T-helper 17 cell (primary cell): ENCODE measurements around the gene IL9R. TPM values are rescaled to one million over a fixed set of nuclear protein-coding genes. Genes with fewer than 3 reads are reported as not detected.
"Not testable (repeated sequence)": the region's sequence is repeated elsewhere in the genome, so short reads cannot be mapped to it uniquely, and the experiment has no call there.

ENCODE experiments used
- ATAC-seq: fragments of 150-1000 bp; cut with Tn5 transposase; 2 replicates; pipeline ENCODE4 v1.10.0; 2021; ENCODE audit warnings: mild to moderate bottlenecking, moderate library complexity
- DNase-seq, 3 donors: peaks; one replicate each; pipeline versions ENCODE4 v3.0.0 to v3.0.0-alpha.2; 2020 to 2021
- H3K9me3 ChIP-seq: one replicate; pipeline ENCODE4 v1.7.0; 2013; ENCODE audit warnings: low read length, mild to moderate bottlenecking; ENCODE audit not compliant: control insufficient read depth, poor library complexity, severe bottlenecking
- H3K27ac Mint-ChIP-seq: one replicate; pipeline ENCODE4 v1.8.0; 2022; ENCODE audit warnings: mild to moderate bottlenecking, moderate library complexity, mixed read lengths
- H3K27me3 Mint-ChIP-seq: one replicate; pipeline ENCODE4 v1.8.0; 2022; ENCODE audit warnings: mixed read lengths
- H3K36me3 Mint-ChIP-seq: one replicate; pipeline ENCODE4 v1.8.0; 2022; ENCODE audit warnings: low read depth, mixed read lengths
- H3K4me1 Mint-ChIP-seq: one replicate; pipeline ENCODE4 v1.8.0; 2022; ENCODE audit warnings: mild to moderate bottlenecking, mixed read lengths
- H3K4me3 Mint-ChIP-seq: one replicate; pipeline ENCODE4 v1.8.0; 2022; ENCODE audit warnings: mild to moderate bottlenecking, moderate library complexity, mixed read lengths
- total RNA-seq, 4 donors: library from RNA in 2 of 4; stranded (reverse) in 2 of 4; gene quantifications; one replicate each; pipeline ENCODE4 v1.2.3 and lab custom pipeline; 2022 to 2026

IL9R gene
- total RNA-seq, 2 donors from 2014 or later = 2.8 TPM

DNA sequence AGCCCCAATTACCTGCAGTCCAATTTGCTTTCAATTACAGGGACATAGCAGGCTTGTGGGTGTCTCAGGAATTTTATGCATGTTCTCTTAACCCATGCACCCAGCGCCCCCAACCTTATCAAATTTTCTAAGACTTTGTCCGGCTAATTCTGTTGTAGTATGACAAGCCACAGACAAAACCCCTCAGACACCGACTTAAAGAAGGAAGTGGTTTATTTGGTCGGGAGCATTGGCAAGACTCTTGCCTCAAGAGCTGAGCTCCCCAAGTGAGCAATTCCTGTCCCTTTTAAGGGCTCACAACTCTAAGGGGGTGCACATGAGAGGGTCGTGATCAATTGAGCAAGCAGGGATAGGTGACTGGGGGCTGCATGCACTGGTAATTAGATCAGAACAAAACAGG is 28.7 kb upstream of the IL9R start:
- peaks cover 8% of the 10 kb centered on the region for H3K27me3 Mint-ChIP-seq
- no peak overlapping the region for H3K27ac Mint-ChIP-seq
- ATAC-seq (no peak), DNase-seq (no peak)
- no peaks in the 10 kb centered on the region for H3K4me1 Mint-ChIP-seq
- H3K9me3 ChIP-seq = no peaks in the 10 kb centered on the region
- no peaks in the 10 kb centered on the region for H3K36me3 Mint-ChIP-seq
- no peak overlapping the region for H3K4me3 Mint-ChIP-seq

DNA sequence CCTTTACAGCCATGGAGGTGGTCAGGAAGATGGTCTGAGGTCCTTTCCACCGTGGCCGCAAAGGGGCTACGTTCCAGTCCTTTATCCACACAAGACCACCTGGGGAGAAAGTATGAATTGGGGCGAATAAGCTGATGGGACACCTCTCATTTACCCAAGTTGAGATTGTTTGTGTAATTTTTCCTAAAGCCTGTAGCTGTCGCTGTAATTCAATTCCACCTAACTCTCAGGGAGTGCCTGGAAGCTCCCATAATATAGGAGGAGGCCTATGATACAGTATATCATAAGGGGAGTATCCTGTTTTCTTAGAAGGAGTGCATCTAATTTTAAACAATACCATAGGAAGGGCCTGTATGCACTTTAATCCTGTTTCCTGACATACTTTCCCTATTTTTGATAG is 25.8 kb upstream of the IL9R start:
- peaks cover 12% of the 10 kb centered on the region for H3K27me3 Mint-ChIP-seq
- not testable (repeated sequence) for H3K9me3 ChIP-seq, H3K4me3 Mint-ChIP-seq, H3K4me1 Mint-ChIP-seq, DNase-seq, H3K27ac Mint-ChIP-seq, H3K36me3 Mint-ChIP-seq, ATAC-seq

DNA sequence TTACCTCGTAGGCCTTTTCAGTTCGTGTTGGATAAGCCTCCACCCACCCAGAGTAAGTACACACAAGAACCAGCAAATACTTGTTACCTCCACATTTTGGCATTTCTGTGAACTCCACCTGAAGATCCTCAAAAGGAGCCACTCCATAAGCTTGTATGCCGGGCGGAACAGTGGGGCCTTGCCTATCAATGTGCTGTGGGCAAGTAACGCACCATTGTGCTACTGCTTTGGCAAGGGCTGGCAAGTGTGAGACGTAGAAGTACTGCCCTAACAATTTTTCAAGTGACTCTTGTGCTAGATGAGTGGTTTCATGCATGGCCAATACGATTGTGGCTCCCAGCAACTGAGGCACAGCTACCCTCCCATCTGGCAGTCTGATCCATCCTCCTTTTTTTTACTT is 25.3 kb upstream of the IL9R start:
- ATAC-seq, H3K9me3 ChIP-seq, DNase-seq, H3K4me1 Mint-ChIP-seq, H3K4me3 Mint-ChIP-seq, H3K36me3 Mint-ChIP-seq, H3K27ac Mint-ChIP-seq: not testable (repeated sequence)
- H3K27me3 Mint-ChIP-seq = peaks cover 15% of the 10 kb centered on the region

DNA sequence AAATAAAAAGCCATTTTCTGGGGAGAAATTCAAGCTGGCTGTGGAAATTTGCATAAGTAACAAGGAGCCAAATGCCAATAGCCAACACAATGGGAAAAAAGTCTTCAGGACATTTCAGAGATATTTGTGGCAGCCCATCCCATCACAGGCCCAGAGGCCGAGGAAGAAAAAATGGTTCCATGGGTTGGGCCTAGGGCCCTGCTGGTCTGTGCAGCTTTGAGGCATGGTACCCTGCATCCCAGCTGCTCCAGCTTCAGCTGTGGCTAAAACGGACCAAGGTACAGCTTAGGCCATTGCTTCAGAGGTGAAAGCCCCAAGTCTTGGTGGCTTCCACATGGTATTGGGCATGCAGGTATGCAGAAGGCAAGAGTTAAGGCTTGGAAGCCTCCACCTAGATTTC is 14.2 kb upstream of the IL9R start:
- Mint-ChIP-seq H3K4me3 (no peak overlapping the region), H3K27me3 (no peaks in the 10 kb centered on the region), H3K27ac (no peak overlapping the region), H3K36me3 (no peaks in the 10 kb centered on the region), H3K4me1 (no peaks in the 10 kb centered on the region)
- ATAC-seq (no peak), DNase-seq (no peak)
- no peaks in the 10 kb centered on the region for H3K9me3 ChIP-seq

DNA sequence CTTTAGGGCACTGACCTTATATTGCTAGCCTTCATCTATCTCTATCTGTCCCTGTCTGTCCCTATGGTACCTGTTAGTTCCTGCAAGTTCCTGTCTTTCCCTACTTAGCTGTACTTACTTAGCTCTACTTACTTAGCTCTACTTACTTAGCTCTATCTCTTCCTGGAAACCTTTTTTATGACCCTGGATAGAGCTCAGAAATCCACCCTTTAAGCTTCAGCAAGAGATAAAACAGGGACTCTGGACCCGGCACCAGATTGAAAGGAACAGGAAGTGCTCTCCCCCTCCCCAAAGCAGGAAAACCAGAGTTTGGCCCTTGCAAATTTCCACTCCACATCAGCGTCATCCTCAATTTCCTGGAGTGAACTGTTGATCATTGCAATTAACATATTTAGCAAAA is 12.3 kb upstream of the IL9R start:
- H3K36me3 Mint-ChIP-seq = no peaks in the 10 kb centered on the region
- no peaks in the 10 kb centered on the region for H3K27me3 Mint-ChIP-seq
- H3K27ac Mint-ChIP-seq = no peak overlapping the region
- no peaks in the 10 kb centered on the region for H3K4me1 Mint-ChIP-seq
- no peak overlapping the region for H3K4me3 Mint-ChIP-seq
- no peaks in the 10 kb centered on the region for H3K9me3 ChIP-seq
- ATAC-seq (no peak), DNase-seq (no peak)

DNA sequence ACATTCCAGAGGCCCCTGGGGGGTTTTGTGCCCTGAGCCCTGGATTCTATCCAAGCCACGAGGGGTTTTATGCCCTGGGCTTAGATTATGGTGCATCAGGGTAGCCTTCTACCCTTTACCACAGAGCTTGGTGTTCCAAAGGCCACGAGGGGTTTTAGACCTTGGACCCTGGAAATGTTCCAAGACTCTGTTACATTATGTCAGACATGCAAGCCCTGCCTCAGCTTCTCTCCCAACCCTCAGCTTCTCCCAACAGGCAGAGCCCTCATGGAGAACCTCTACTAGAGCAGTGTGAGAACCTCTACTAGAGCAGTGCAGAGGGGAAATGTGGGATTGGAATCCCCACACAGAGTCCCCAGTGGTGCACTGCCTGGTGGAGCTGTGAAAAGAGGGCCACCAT is 10.5 kb upstream of the IL9R start:
- DNase-seq, H3K4me3 Mint-ChIP-seq, ATAC-seq, H3K9me3 ChIP-seq, H3K4me1 Mint-ChIP-seq, H3K27me3 Mint-ChIP-seq, H3K36me3 Mint-ChIP-seq, H3K27ac Mint-ChIP-seq: not testable (repeated sequence)

DNA sequence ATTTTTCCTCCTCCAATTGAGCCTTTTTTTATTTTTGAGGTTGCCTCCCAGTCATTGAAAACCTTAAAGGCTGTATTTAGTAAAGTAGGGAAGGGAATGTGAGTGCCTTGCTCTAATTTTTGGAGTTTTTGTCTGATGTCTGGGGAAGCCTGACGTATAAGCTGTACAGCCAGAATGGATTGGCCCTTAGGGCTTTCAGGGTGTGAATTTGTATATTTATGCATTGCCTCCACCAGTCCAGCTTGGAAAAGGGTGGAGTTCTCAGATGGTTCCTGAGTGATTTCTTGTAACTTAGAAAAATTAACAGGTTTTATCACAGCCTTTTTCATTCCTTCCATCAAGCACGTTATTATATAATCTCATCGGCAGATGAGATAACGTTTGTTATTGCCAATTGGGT is 8.6 kb upstream of the IL9R start:
- no peaks in the 10 kb centered on the region for H3K4me1 Mint-ChIP-seq
- DNase-seq (no peak), ATAC-seq (no peak)
- no peaks in the 10 kb centered on the region for H3K27me3 Mint-ChIP-seq
- H3K27ac Mint-ChIP-seq = no peak overlapping the region
- no peaks in the 10 kb centered on the region for H3K36me3 Mint-ChIP-seq
- no peaks in the 10 kb centered on the region for H3K9me3 ChIP-seq
- no peak overlapping the region for H3K4me3 Mint-ChIP-seq

DNA sequence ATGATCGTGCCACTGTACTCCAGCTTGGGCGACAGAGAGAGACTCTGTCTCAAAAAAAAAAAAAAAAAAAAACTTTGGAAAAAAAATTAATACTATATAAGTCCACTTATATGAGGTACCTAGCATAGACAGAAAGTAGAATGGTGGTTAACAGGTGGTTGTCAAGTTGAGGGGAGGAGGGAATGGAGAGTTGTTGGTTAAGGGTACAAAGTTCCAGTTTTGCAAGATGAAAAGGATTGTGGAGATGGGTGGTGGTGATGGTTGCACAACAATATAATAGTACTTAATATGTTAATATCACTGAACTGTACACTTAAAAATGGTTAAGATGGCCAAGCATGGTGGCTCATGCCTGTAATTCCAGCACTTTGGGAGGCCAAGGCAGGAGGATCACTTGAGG is 4.1 kb upstream of the IL9R start:
- Mint-ChIP-seq H3K4me1 (peaks cover 3% of the 10 kb centered on the region), H3K36me3 (no peaks in the 10 kb centered on the region), H3K27me3 (no peaks in the 10 kb centered on the region), H3K4me3 (no peak overlapping the region), H3K27ac (no peak overlapping the region)
- no peaks in the 10 kb centered on the region for H3K9me3 ChIP-seq
- DNase-seq (no peak), ATAC-seq (no peak)

DNA sequence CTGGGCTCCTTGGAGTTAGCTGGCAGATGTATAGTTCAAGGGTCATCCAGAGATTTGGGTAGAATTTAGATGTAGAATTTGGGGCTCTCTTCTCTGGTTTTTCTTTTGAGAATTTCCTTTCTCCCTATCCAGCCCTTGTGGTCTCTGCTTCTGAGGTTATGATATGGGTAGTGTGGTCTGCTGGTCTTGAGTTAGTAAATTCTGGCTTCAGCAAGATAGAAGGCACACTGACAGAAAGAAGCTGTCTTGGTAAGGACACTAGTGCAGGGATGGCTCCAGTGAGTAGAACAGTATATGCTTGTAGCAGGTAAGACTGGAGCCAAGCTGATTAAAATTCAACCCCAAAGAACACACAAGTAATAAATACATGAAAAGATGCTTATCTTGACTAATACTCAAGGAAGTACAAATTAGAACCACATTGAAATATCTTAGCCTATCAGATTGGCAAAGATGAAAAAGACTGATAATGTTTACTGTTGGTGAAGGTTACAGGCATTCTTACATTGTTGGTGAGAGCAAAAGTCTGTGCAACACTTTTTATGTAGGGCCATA is 2.1 kb upstream of the IL9R start:
- H3K9me3 ChIP-seq = no peaks in the 10 kb centered on the region
- ATAC-seq (no peak), DNase-seq (no peak)
- Mint-ChIP-seq H3K27me3 (no peaks in the 10 kb centered on the region), H3K4me1 (peaks cover 5% of the 10 kb centered on the region), H3K4me3 (no peak overlapping the region), H3K36me3 (no peaks in the 10 kb centered on the region), H3K27ac (no peak overlapping the region)

DNA sequence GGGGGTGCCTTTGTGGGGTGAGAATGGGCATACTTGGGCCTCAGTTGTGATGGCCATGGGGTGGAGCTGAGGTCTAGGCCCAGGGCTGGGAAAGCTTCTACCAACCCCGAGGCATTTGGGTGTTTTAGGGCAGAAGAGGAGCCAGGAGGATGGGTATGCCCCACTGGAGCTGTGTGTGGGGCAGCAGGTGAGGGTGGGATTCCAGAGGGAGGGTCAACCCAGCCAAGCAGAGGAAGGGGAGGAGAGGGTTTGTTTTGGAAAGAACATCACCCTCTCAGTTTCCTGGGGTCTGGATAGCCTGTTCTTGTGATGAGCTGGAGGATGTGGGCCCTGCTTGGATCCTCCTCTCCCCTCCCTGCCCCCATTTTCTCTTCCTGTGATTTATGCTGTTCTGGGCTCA is 620 bp downstream of the IL9R start:
- no peaks in the 10 kb centered on the region for H3K27me3 Mint-ChIP-seq
- H3K9me3 ChIP-seq = no peaks in the 10 kb centered on the region
- peak overlapping the region; percentile 61 for H3K4me3 Mint-ChIP-seq
- H3K4me1 Mint-ChIP-seq = peaks cover 14% of the 10 kb centered on the region
- peak overlapping the region; percentile 27 for H3K27ac Mint-ChIP-seq
- H3K36me3 Mint-ChIP-seq = no peaks in the 10 kb centered on the region
- DNase-seq (no peak), ATAC-seq (no peak)

DNA sequence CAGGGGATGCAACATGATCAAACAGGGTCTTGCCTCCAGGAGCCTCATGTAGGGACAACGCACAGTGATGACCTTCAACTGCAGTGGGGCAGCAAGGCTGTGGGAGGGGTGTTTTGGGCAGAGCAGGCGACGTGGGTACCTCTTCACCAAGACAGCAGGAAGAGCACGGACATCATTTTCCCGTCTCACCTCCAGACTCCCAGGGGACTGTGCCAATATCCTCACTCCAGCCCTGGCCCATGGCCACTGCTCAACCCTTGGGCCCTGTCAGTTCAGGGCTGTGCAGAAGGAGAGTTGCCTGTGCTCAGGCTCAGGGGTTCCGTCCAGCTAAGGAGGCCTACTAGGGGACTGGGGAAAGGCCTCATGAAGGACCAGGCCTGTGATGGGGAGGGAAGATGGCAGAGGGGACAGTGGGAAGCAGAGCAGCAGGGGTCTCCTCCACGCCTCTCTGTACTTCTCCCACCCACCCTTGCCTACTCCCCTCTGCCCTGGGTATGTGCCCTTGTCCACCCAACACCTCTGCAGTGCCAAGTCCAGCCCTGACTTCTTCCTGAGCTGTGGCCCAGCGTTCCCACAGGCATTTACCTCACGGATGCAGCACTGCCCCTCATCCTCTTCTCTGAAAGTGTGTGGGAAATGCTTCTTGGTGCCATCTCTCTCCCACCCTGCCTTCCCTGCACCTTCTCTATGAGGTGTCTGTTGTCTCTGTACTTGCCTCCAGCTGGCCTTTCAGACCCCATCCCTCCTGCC is 1.4 kb downstream of the IL9R start:
- DNase-seq (no peak), ATAC-seq (no peak)
- Mint-ChIP-seq H3K27ac (peak overlapping the region; percentile 27), H3K4me1 (peaks cover 15% of the 10 kb centered on the region), H3K4me3 (no peak overlapping the region), H3K27me3 (no peaks in the 10 kb centered on the region), H3K36me3 (no peaks in the 10 kb centered on the region)
- no peaks in the 10 kb centered on the region for H3K9me3 ChIP-seq

DNA sequence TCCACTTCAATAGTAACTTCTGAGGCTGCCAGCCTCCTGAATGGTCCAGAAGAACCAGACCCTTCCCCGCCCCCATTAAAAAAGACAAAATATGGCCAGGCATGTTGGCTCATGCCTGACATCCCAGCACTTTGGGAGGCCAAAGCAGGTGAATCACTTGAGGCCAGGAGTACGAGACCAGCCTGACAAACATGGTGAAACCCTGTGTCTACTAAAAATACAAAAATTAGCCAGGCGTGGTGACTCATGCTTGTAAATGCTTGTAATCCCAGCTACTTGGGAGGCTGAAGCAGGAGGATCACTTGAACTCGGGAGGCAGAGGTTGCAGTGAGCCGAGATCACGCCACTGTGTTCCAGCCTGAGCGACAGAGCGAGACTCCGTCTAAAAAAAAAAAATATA is 2.3 kb downstream of the IL9R start:
- H3K4me3 Mint-ChIP-seq = not testable (repeated sequence)

DNA sequence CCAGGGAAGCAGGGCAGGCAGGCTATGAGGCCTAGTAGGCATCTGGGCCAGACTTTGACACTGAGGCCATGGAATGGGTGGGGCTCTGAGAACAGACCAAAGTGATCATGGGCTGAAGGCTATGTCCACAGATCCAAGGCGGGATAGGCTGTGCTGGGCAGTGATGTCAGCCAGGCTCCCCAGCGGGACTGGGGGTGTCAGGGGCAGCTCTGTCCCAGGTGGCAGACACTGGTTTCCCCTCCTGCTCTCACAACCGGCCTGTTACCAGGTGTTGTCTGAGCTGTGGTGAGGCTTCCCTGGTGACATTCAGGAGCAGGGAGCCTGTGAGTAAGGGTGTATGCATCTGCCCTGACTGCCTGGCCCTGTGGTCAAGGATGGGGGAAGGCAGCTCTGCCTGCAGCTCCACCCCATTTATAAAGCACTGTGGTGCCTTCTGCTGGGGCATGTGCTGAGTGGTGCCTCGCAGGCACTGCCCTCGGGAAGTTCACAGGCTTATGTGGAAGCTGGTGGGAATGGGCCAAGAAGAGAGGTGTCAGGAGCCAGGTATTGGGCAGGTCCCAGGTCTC is 2.9 kb downstream of the IL9R start:
- ATAC-seq = no peak
- H3K27ac Mint-ChIP-seq = no peak overlapping the region
- no peaks in the 10 kb centered on the region for H3K27me3 Mint-ChIP-seq
- H3K36me3 Mint-ChIP-seq = no peaks in the 10 kb centered on the region
- DNase-seq = no peak
- no peaks in the 10 kb centered on the region for H3K9me3 ChIP-seq
- peak overlapping the region; percentile 26 for H3K4me3 Mint-ChIP-seq
- H3K4me1 Mint-ChIP-seq = peaks cover 16% of the 10 kb centered on the region

More for the DNA sequence above, 2.3 kb downstream of the IL9R start:
- not testable (repeated sequence) for H3K27me3 Mint-ChIP-seq, H3K27ac Mint-ChIP-seq, ATAC-seq, H3K36me3 Mint-ChIP-seq, H3K9me3 ChIP-seq, DNase-seq
- peaks cover 16% of the 10 kb centered on the region for H3K4me1 Mint-ChIP-seq
